ENCODE results near the gene KCNAB1.

DNA sequence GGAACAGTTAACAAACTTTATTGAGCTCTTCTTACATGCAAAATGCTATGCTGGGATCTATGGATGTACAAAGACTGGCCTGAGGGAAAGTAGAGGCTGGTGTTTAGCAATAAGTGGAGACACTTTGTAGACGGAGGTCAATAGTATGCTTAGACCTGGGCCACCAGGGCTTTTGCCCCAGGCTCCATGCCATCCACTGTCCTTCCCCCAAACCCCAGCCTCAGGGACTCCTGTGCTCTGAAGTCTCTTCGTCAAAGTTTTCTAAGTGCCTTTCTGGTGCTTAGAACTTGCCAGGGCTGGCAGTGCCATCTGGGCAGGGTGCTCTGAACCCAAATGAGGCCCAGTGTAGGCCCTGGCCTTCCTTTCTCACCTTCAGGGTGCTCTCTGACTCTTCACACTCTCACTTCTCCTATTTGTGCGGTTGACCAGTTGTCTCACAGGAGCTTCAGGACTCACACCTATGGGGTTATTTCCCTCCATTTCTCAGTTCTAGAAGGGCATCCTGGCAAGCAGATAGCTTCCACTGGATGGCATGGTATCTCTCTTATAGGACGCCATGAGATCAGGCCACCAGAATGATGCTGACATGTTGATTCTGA lies 21.8 kb upstream of the KCNAB1 start:
- TF ChIP-seq, protein P1, sequence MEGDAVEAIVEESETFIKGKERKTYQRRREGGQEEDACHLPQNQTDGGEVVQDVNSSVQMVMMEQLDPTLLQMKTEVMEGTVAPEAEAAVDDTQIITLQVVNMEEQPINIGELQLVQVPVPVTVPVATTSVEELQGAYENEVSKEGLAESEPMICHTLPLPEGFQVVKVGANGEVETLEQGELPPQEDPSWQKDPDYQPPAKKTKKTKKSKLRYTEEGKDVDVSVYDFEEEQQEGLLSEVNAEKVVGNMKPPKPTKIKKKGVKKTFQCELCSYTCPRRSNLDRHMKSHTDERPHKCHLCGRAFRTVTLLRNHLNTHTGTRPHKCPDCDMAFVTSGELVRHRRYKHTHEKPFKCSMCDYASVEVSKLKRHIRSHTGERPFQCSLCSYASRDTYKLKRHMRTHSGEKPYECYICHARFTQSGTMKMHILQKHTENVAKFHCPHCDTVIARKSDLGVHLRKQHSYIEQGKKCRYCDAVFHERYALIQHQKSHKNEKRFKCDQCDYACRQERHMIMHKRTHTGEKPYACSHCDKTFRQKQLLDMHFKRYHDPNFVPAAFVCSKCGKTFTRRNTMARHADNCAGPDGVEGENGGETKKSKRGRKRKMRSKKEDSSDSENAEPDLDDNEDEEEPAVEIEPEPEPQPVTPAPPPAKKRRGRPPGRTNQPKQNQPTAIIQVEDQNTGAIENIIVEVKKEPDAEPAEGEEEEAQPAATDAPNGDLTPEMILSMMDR (IDR thresholded peaks at IDR 0.05; ENCODE audit: control extremely low read depth in 1 of 3, insufficient read depth in 1 of 3, low read depth in 1 of 3, low read length in 3 of 3): no peak
- no peak for TF ChIP-seq TAF1 (IDR thresholded peaks at IDR 0.05; ENCODE audit: low read depth, low read length)
- TF ChIP-seq RXRA (IDR thresholded peaks at IDR 0.05; ENCODE audit: insufficient read depth, low read depth, low read length): no peak
- TF ChIP-seq ZNF274 (IDR thresholded peaks at IDR 0.05; ENCODE audit: borderline replicate concordance, extremely low read depth, low read length): no peak
- no peak for TF ChIP-seq GTF2F1 (IDR thresholded peaks at IDR 0.05; ENCODE audit: borderline replicate concordance, low read depth, low read length)
- TF ChIP-seq EP300 (IDR thresholded peaks at IDR 0.05; ENCODE audit: borderline replicate concordance in 1 of 2, low read depth in 2 of 2, low read length in 2 of 2): no peak

Data from H1 (cell line).